Neutrophil (primary cell): ENCODE data around the gene IQGAP2.

ENCODE experiments used
- H3K27ac ChIP-seq: fragments of 200-600 bp; sonication (generic); 2 replicates; pipeline ENCODE4 v1.5.1; 2016; ENCODE audit warnings: mild to moderate bottlenecking, moderate library complexity
- H3K27me3 ChIP-seq: fragments of 200-600 bp; sonication (generic); 2 replicates; pipeline ENCODE4 v1.6.0; 2016; ENCODE audit warnings: mild to moderate bottlenecking
- H3K36me3 ChIP-seq: fragments of 200-600 bp; sonication (generic); 2 replicates; pipeline ENCODE4 v1.5.1; 2017
- H3K4me1 ChIP-seq, 2 experiments: fragments of 200-600 bp in 1 of 2; sonication (generic) in 1 of 2; 1 replicate in 1 of 2; 2 replicates in 1 of 2; pipeline versions ENCODE4 v1.5.1 to v1.6.1; 2013 to 2016; ENCODE audit warnings: low read depth in 1 of 2, low read length in 1 of 2, mild to moderate bottlenecking in 1 of 2, moderate library complexity in 1 of 2; ENCODE audit not compliant: control insufficient read depth in 1 of 2, insufficient read depth in 1 of 2
- H3K4me3 ChIP-seq, 2 experiments: fragments of 200-600 bp in 1 of 2; sonication (generic) in 1 of 2; 1 replicate in 1 of 2; 2 replicates in 1 of 2; pipeline ENCODE4 v1.5.1; 2013 to 2016; ENCODE audit warnings: low read depth in 1 of 2, low read length in 1 of 2, mild to moderate bottlenecking in 1 of 2, moderate library complexity in 1 of 2
- H3K9me3 ChIP-seq: fragments of 200-600 bp; sonication (generic); 2 replicates; pipeline ENCODE4 v1.5.1; 2016
- CTCF ChIP-seq: fragments of 200-600 bp; sonication (generic); IDR thresholded peaks from 2 replicates; pipeline ENCODE4 v1.5.1; 2016; ENCODE audit warnings: antibody characterized with exemption

The IQGAP2 gene

GRCh38 chr5:76705574-76705973 is 302.5 kb downstream of the IQGAP2 start:
- TF ChIP-seq CTCF: no peak
- Histone ChIP-seq H3K9me3 (no peaks in the 10 kb centered on the region), H3K4me3 (no peak overlapping the region), H3K27ac (peak overlapping the region; percentile 42), H3K27me3 (no peaks in the 10 kb centered on the region), H3K4me1 (peaks cover 0 to 3% of the 10 kb centered on the region in 2 experiments), H3K36me3 (peaks cover 57% of the 10 kb centered on the region)

- no peak overlapping the region for H3K4me3 ChIP-seq
- H3K27ac ChIP-seq: no peak overlapping the region
- peaks cover 22% of the 10 kb centered on the region for H3K36me3 ChIP-seq
- H3K27me3 ChIP-seq: peaks cover 20% of the 10 kb centered on the region
- peaks cover 8 to 11% of the 10 kb centered on the region in 2 experiments for H3K4me1 ChIP-seq
- TF ChIP-seq CTCF: no peak
- H3K9me3 ChIP-seq: no peaks in the 10 kb centered on the region
Observed at GRCh38 chr5:76709762-76710161, 306.7 kb downstream of the IQGAP2 start.

GRCh38 chr5:76710991-76711390 is 307.9 kb downstream of the IQGAP2 start:
- no peaks in the 10 kb centered on the region for H3K9me3 ChIP-seq
- peaks cover 13 to 17% of the 10 kb centered on the region in 2 experiments for H3K4me1 ChIP-seq
- TF ChIP-seq CTCF: no peak
- H3K4me3 ChIP-seq: no peak overlapping the region
- H3K27me3 ChIP-seq: peaks cover 32% of the 10 kb centered on the region
- peaks cover 22% of the 10 kb centered on the region for H3K36me3 ChIP-seq
- H3K27ac ChIP-seq: no peak overlapping the region

GRCh38 chr5:76714751-76715485 is 311.8 kb downstream of the IQGAP2 start:
- Histone ChIP-seq H3K9me3 (no peaks in the 10 kb centered on the region), H3K4me3 (peak overlapping the region; percentile 71 to 92), H3K36me3 (no peaks in the 10 kb centered on the region), H3K27me3 (peaks cover 60% of the 10 kb centered on the region), H3K4me1 (peaks cover 25% of the 10 kb centered on the region in 2 experiments), H3K27ac (no peak overlapping the region)
- no peak for TF ChIP-seq CTCF

- Histone ChIP-seq H3K4me1 (peaks cover 25% of the 10 kb centered on the region in 2 experiments), H3K27ac (no peak overlapping the region), H3K4me3 (peak overlapping the region; percentile 71 to 92), H3K36me3 (no peaks in the 10 kb centered on the region), H3K27me3 (peaks cover 60% of the 10 kb centered on the region), H3K9me3 (no peaks in the 10 kb centered on the region)
- TF ChIP-seq CTCF: no peak
Observed at GRCh38 chr5:76715486-76715735, 312.3 kb downstream of the IQGAP2 start.
